GM18868 (cell line): ENCODE results near the gene PPM1A.

ENCODE experiments used
- ATAC-seq: cut with Tn5 transposase; IDR thresholded peaks from one replicate; pipeline ENCODE4 v1.9.1; 2021; ENCODE audit warnings: mild to moderate bottlenecking, moderate library complexity; ENCODE audit not compliant: unreplicated experiment

Gene PPM1A

GRCh38 chr14:60248697-60249318 lies at the start of gene PPM1A:
TSS of gene PPM1A (plus strand) at chr14:60249221. CDS start at chr14:60282704, 33,483 bp downstream.
- ATAC-seq: peak; percentile 68

DNA sequence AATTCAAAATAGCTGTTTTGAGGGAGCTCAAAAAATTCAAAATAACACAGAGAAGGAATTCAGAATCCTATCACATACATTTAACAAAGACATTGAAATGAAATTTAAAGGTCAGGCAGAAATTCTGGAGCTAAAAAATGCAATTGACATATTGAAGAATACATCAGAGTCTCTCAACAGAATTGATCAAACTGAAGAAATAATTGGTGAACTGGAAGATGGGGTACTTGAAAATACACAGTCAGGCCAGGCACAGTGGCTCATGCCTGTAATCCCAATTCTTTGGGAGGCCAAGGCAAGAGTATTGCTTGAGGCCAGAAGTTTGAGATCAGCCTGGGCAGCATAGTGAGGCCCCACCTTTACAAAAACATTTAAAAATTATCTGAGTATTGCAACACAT lies 49.7 kb upstream of the PPM1A start:
- no peak for ATAC-seq

- peak; percentile 71 for ATAC-seq
These were observed 44.7 kb upstream of the PPM1A start for GRCh38 chr14:60204104-60204842.

- ATAC-seq: peak; percentile 45
These were observed 43.9 kb upstream of the PPM1A start for GRCh38 chr14:60204843-60205774.

DNA sequence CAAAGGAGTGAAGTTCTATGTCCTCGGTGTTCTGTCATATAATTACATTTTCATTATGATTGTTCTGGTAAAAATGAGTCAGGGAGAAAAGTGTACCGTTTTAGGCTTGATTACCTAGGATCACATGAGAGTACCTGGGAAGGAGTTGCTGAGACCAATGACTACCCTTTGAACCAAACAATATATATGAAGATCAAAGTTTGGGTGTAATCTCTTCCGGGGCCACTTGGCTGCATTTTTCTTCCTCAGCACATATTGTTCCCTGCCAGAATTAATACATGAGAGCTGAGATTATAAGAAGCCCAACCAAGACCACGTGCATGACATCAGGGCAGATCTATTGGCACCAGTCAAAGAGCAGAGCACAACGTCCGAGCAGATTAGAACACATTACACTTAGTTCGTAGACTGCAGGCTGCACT lies 42.8 kb upstream of the PPM1A start:
- no peak for ATAC-seq

DNA sequence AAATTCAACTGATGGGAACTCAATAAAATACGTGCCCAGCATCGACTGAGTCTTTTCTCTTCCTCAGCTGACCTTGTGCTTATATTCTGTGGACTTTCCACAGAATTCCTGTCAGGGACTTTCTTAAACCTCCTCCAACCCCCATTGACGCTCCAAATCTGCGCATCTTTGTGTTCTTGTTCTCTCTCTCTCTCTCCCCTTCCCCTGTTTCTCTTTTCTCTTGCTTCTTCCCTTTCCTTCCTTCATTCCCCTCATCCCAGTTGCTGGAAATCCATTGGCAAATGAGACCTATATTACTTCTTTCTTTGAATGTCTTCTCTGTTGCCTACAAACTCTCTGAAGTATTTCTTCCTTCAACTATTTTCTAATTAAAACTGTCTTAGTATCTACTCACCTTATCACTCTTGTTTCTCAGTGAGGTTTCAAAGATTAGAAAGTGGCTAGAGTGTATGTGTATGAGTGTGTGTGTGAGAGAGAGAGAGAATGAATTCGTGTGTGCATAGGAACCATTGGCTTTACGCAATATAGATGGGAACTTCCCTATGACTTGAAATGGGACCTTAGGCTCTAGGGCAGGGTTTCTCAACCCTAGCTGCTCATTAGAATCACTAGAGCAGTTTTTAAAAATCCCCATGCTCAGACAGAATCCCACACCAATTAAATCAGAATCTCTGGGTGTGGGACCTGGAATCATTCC lies 42.0 kb upstream of the PPM1A start:
- ATAC-seq: peak; percentile 55

DNA sequence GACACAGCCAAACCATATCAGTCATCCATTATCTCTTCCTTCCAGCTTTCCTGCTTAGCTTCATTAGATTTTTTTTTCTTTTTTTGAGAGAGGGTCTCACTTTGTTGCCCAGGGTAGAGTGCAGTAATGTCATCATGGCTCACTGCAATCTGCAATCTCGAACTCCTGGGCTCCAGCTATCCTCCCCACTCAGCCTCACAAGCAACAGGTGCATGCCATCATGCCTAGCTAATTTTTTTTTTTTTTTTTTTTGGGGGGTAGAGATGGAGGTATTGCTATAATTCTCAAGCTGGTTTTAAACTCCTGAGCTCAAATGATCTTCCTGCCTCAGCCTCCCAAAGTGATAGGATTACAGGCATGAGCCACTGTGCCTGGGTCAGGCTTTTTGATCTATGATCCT lies 38.3 kb upstream of the PPM1A start:
- ATAC-seq: no peak

DNA sequence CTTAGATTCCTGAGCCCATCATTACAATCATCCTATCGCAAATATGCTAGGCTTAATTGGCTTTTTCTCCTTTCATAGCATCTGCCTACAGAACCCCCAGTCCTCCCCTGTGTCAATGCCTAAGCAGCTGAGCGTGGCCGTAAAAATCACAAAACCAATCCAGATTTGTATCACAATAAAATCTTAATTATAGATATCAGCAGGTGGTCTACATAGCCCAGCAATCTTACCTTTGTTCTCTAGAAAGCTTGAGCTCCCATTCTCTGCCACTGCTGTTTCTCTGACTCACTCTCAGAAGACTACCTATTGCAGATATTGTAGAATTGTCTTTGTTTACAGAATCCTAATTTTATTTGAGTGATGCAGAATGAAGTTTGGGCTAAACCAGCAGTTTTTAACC lies 37.9 kb upstream of the PPM1A start:
- no peak for ATAC-seq

DNA sequence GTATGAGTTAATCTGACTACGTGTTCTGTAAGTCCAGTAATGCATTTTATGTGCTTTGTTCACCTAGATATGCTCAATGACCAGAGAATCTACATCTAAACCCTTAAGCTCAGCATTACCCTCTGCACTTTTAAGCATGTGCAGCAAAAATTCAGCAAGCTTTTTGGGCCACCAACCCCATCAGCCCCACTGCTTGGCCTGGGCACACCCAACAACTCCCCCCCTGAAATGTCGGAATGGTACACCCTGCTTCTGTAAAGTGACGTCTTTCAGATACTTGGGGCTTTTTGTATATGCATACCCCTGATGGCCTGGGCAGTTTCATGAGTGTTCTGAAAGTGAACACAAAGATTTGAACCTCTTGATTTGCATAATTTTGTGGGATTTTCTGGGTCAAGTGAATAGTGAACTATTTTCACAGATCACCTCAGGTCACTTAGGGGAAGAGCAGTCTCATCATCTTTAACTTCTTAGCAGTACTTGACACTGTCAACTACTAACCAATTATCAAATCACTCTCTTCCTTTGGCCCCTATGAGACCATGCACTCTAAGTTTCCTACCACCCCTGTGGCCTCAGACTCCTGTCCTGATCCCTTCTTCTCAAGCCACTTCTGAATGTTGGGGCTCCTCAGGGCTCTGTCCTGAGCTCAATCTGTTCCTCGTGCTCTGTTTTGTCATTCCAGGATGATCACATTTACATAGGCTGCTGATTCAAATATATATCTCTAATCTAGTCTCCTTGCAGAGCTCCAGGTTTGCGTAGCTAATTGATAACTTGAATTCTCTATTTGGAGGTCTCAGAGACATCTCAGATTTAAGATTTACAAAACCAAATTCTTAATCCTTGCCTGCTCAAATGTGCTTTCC lies 36.3 kb upstream of the PPM1A start:
- peak; percentile 93 for ATAC-seq

GRCh38 chr14:60214003-60214402 lies 35.0 kb upstream of the PPM1A start:
- ATAC-seq: no peak

DNA sequence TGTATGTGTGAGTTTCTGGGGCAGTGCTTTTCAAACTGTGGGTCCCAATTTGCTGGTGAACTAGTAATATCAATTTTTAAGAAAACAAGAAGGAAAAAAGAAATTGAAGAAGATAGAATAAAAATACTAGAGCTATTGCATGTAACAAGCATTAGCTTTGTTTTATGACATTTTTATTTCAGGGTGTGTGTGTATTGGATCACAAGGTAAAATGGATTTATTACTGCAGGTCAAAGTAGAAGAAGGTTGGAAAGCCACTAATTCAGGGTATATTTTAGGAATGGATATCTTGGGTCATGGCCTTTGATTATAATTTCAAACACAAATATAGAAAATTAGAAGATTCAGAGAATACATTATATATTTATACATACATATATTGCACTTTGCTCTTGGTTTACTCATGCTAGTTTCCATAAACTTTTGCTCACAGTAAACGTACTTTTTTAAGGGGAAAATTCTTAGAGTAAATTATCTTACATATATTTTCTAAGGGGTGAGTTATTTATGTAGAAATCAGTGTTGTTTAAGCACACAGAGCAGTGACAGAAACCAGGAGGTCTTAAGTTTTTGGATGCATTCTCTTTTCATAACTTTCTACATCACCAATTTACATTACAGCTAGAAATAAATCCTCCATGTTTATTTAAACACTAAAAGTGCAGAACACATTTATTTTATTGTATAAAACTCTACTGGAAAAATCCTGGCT lies 34.5 kb upstream of the PPM1A start:
- no peak for ATAC-seq

DNA sequence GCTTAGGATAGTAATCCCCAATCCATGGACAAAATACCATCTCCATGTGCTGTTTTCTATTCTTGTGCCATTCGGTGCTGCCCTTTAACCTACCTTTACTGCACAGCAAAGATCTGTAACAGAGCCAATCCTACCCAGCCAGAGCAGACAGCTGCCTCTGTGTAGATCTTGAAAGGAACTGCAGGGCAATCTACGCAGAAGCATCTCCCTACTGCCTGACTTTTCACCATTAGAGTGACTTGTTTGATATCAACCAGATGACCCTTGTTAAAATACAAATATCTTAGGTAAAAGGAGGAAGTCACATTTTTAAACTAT lies 33.9 kb upstream of the PPM1A start:
- ATAC-seq: no peak

- no peak for ATAC-seq
These were observed 33.3 kb upstream of the PPM1A start for GRCh38 chr14:60215520-60216420.

DNA sequence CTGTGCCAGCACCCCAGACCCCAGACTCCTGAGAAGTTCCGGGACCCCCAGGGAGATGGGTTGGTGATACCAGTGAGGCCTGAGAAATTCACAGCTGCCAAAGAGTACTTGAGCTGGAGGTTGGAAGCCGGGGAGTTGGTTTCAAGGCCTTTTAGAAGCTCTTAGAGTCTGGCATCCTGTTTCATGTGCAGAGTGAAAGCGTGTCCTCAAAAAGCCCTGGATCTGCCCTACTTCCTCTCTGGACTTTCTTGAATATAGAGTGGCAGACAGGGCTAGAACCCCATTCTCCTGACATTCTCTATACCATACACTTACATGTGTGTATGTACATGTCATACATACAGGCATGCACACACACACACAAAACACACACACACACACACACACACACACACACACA lies 31.3 kb upstream of the PPM1A start:
- no peak for ATAC-seq

GRCh38 chr14:60220084-60220483 lies 28.9 kb upstream of the PPM1A start:
- peak; percentile 74 for ATAC-seq

GRCh38 chr14:60220917-60221316 lies 28.1 kb upstream of the PPM1A start:
- ATAC-seq: no peak

- peak; percentile 36 for ATAC-seq
These were observed 27.6 kb upstream of the PPM1A start for GRCh38 chr14:60221457-60221856.

- no peak for ATAC-seq
These were observed 26.2 kb upstream of the PPM1A start for GRCh38 chr14:60222820-60223219.
